Muscle of leg (tissue), 11 donors: ENCODE measurements around the gene DLX2. TPM values are rescaled to one million over a fixed set of nuclear protein-coding genes. Genes with fewer than 3 reads are reported as not detected.

ENCODE experiments used
- DNase-seq: peaks from one replicate; pipeline ENCODE4 v3.0.0; 2013
- H3K27ac ChIP-seq: one replicate; pipeline ENCODE4 v1.5.1; 2013; ENCODE audit warnings: mild to moderate bottlenecking, low read length, control low read depth
- H3K27me3 ChIP-seq: one replicate; pipeline ENCODE4 v1.6.1; 2013; ENCODE audit warnings: low read length; ENCODE audit not compliant: control insufficient read depth, insufficient read depth
- H3K36me3 ChIP-seq: one replicate; pipeline ENCODE4 v1.6.1; 2013; ENCODE audit warnings: low read length; ENCODE audit not compliant: control insufficient read depth, insufficient read depth
- H3K4me1 ChIP-seq: one replicate; pipeline ENCODE4 v1.6.1; 2013; ENCODE audit warnings: low read length; ENCODE audit not compliant: control insufficient read depth, insufficient read depth
- H3K4me3 ChIP-seq: one replicate; pipeline ENCODE4 v1.5.1; 2013; ENCODE audit warnings: low read length, control low read depth
- H3K9me3 ChIP-seq: replicated peaks from 2 replicates; pipeline ENCODE4 v1.6.1; 2013; ENCODE audit warnings: low read depth, low read length; ENCODE audit not compliant: control insufficient read depth
- WGBS: methylation state at CpG from one replicate; pipeline ENCODE4 v1.1.5; 2013; ENCODE audit warnings: missing lambda C conversion rate; ENCODE audit not compliant: insufficient coverage; 5-methylcytosine and 5-hydroxymethylcytosine counted together
- polyA plus RNA-seq, 8 donors: library from polyadenylated mRNA; unstranded; fragments of 120-200 nt; gene quantifications; one replicate each; pipeline versions ENCODE4 v1.2.1 to v1.2.3, GENCODE V29; 2013; ENCODE audit warnings: inconsistent platforms in 1 of 8, low replicate concordance in 1 of 8; ENCODE audit not compliant: insufficient read length in 8 of 8, insufficient read depth in 1 of 8
- total RNA-seq: library from RNA; stranded (reverse); fragments of 120-200 nt; gene quantifications from one replicate; pipeline ENCODE4 v1.2.4, GENCODE V29; 2013

Gene DLX2
- total and polyA plus RNA-seq, 9 donors, result 0.04 to 0.26 (median 0.11) TPM; not detected in 3

DNA sequence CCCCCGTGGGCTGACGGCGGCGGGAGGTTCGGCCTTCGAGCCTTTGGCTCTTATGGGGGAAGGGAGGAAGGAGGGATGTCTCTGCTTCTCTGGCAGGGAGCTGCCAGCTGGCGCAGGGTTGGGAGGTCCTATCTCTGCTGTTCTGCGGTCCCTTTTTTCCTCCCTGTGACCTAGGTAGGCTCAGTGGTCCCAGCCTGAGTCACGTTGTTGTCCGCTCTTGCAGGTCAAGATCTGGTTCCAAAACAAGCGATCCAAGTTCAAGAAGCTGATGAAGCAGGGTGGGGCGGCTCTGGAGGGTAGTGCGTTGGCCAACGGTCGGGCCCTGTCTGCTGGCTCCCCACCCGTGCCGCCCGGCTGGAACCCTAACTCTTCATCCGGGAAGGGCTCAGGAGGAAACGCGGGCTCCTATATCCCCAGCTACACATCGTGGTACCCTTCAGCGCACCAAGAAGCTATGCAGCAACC lies 14.9 kb downstream of the DLX2 start:
- peaks cover 98% of the 10 kb centered on the region for H3K27me3 ChIP-seq

DNA sequence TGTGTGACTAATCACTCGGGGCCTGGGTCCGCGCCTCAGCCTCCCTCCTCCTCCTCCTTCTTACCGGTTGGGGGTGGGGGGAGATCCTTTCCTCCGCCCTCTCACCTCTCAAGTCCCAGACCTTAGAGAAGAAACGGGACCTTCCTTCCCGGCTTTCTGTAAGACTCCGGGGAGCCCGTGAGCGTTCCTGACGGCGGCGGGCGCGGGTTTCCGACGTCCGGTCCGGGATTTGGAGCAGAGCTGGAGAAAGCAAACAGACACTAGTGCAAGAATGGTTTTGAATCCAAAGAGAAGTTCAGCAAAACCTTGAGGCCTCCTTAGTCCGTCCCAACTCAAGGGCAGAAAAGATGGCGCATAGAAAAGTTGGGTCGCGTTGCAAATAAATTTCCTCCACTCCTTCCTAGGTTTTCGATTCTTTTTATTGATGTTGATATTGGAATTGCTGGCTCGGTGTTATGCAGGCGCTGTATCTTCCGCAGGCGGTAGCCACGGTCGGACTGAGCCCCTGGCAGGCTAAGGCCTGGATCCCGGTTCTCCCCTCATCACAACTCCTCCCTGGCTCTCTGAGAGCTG lies 15.4 kb downstream of the DLX2 start:
- Histone ChIP-seq H3K27me3 (peaks cover 98% of the 10 kb centered on the region), H3K4me3 (no peak overlapping the region), H3K4me1 (peaks cover 50% of the 10 kb centered on the region), H3K36me3 (no peaks in the 10 kb centered on the region), H3K9me3 (no peaks in the 10 kb centered on the region), H3K27ac (no peak overlapping the region)
- WGBS, result 2% methylated on average over 21 of the region's 31 CpGs
- DNase-seq, result peak; percentile 9

More for the DNA sequence above, 14.9 kb downstream of the DLX2 start:
- Histone ChIP-seq H3K36me3 (no peaks in the 10 kb centered on the region), H3K4me3 (no peak overlapping the region), H3K27ac (no peak overlapping the region), H3K9me3 (no peaks in the 10 kb centered on the region), H3K4me1 (peaks cover 44% of the 10 kb centered on the region)
- peak; percentile 3 for DNase-seq
- 0% methylated on average over 13 of the region's 23 CpGs for WGBS

DNA sequence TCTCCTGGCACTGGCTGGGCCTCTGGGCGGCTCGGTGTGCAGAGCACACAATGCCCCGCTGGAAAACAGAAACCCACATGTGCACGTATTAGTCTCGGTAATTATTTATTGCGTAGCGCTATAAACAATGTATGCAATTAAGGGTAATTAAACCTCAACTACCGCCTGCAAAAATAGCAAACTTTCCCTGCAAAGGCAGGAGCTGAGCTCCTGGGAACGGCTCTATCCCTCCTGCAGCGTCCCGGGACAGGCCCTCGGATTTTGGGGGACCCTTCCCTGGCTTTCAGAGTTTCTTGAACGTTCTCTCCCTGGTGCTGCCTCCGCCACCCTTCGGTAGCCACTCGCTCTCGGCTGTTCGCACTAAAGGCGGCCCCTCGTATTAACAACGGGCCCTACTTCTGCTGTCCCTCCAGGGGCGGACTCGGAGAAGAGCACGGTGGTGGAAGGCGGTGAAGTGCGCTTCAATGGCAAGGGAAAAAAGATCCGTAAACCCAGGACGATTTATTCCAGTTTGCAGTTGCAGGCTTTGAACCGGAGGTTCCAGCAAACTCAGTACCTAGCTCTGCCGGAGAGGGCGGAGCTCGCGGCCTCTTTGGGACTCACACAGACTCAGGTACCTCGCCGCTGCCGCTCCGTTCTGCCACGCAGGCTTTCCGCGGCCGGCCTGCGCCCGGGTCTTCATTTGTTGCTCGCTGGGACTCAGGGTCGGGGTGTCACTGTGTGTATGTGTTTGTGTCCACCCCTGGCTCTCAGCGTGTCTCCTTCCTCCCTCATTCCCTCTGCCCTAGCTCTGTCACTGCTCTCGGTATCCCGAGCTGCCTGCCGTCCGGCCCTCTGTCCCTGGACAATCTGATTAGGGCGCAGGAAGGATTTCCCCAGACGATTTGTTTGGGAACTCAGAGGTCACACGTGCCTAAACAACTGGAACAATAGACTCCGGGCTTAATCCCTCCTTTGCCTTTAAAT lies 16.2 kb downstream of the DLX2 start:
- H3K4me3 ChIP-seq, result no peak overlapping the region
- H3K36me3 ChIP-seq, result no peaks in the 10 kb centered on the region
- DNase-seq, result peak; percentile 15
- no peak overlapping the region for H3K27ac ChIP-seq
- H3K4me1 ChIP-seq, result peaks cover 52% of the 10 kb centered on the region
- peaks cover 98% of the 10 kb centered on the region for H3K27me3 ChIP-seq
- 2% methylated on average over 35 of the region's 54 CpGs for WGBS
- H3K9me3 ChIP-seq, result no peaks in the 10 kb centered on the region

DNA sequence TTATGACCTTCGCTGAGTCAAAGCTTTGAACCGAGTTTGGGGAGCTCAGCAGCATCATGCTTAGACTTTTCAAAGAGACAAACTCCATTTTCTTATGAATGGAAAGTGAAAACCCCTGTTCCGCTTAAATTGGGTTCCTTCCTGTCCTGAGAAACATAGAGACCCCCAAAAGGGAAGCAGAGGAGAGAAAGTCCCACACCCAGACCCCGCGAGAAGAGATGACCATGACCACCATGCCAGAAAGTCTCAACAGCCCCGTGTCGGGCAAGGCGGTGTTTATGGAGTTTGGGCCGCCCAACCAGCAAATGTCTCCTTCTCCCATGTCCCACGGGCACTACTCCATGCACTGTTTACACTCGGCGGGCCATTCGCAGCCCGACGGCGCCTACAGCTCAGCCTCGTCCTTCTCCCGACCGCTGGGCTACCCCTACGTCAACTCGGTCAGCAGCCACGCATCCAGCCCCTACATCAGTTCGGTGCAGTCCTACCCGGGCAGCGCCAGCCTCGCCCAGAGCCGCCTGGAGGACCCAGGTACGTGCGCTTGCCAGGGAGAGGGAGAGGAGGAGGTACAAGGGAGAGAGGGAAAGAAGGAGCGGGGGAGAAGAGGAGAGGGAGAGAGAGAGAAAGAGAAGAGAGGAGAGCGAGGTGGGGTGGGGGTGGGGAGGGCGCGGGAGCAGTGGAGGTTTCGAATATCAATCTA lies 17.1 kb downstream of the DLX2 start, which contains the start of gene DLX1:
Gene DLX1 (plus strand): TSS at position 48 of the 700 bp plus-strand sequence. CDS start 171 bp downstream, at position 219.
- no peak for DNase-seq
- WGBS, result under 1% methylated on average over 23 of the region's 34 CpGs
- H3K27me3 ChIP-seq, result peaks cover 100% of the 10 kb centered on the region
- peak within 1 kb of the TSS; percentile 44 for H3K4me3 ChIP-seq
- H3K36me3 ChIP-seq, result no peaks in the 10 kb centered on the region
- H3K27ac ChIP-seq, result no peak within 1 kb of the TSS
- H3K9me3 ChIP-seq, result no peaks in the 10 kb centered on the region
- H3K4me1 ChIP-seq, result peaks cover 56% of the 10 kb centered on the region

DNA sequence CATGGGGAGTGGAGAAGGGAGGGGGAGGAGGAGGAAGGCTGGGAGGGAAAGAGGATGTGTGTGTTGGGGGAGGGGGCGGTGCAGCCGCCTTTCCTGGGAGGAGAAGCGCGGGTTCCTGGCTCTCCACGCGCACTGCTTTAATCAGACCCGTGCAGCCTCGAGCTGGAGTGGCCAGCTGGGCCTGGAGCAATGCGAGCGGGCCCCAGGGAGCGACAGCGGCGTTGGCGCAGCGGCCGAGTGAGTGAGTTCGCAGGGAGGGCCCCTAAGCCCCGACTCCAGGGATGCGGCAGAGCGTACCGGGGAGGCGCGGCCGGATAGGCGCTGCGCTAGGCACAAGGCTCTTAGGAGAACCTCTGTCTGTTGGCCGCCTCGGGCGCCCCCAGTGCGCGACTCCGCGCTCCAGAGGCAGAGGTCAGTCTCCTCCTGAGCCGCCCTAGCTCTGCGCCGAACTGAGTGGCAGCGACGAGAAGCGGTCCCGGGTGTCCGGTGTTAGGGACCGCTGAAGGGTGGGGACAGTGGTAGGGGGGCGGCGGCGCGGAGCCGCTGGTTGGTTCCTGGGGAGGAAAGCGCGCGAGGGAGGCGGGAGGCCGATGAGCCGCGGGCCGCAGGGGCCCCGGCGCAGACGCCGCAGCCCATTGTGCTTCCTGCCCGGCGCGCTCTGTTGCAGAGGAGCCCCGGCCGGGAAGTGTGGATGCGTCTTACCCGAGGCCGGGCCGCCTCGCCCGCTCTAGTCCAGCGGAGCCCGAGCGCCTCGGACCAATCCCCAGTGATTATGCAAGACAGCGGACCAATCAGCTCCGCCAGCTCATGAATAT lies 17.8 kb downstream of the DLX2 start:
- DNase-seq, result peak; percentile 90
- WGBS, result under 1% methylated on average over 75 of the region's 76 CpGs
- peaks cover 100% of the 10 kb centered on the region for H3K27me3 ChIP-seq

DNA sequence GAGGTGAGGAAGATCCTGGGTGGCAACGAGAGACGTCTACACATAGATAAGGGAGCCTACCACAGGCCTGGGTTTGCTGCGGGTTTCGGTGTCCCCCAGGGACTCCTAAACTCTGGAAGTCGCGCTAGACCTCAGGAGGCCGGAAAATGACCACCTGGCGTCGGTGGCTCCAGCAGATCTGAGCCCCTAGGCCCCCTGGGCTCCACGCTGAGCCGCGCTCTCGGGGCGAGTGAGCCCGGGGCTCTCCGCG lies 18.4 kb downstream of the DLX2 start:
- Histone ChIP-seq H3K4me3 (peak overlapping the region; percentile 44), H3K27me3 (peaks cover 99% of the 10 kb centered on the region), H3K36me3 (no peaks in the 10 kb centered on the region), H3K9me3 (no peaks in the 10 kb centered on the region), H3K27ac (no peak overlapping the region), H3K4me1 (peaks cover 56% of the 10 kb centered on the region)
- no peak for DNase-seq
- WGBS, result under 1% methylated on average over 17 of the region's 17 CpGs

More for the DNA sequence above, 17.8 kb downstream of the DLX2 start:
- Histone ChIP-seq H3K4me1 (peaks cover 56% of the 10 kb centered on the region), H3K36me3 (no peaks in the 10 kb centered on the region), H3K27ac (no peak overlapping the region), H3K4me3 (peak overlapping the region; percentile 44), H3K9me3 (no peaks in the 10 kb centered on the region)

DNA sequence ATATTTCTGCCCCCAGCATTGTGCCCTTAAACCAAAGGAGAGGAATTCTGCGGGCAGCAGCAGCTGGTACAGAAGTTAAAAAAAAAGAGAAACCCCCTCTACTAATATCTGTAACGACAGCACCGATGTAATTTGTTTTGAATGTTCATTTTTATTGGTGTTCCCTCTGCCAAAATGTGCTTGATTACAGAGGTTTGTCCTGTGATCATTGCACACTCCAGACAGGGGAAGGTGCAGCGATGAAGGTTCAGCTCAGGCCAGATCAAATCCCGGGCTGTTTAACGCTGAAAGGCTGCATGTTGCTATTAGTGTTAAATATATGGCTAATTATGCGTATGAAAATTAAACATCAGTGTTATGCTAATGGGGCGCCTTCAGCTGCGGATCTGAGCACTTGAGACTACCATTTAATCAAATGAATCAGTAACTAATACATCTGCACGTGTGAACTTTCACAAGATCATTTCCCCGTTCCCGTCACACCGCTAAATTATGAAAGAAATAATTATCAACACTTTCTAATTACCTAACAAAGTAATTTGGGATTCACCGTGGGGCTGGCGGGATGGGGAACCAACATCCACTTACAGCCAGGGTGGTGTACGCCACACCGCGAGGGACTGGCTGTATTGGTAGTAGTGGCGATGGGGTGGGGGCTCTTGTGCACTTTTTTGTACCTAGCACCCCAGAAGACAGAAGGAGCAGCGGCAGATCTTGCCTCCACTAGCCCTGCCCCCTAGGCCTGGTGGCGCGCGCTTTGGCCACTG lies 18.9 kb downstream of the DLX2 start:
- Histone ChIP-seq H3K4me3 (no peak overlapping the region), H3K4me1 (peaks cover 56% of the 10 kb centered on the region), H3K9me3 (no peaks in the 10 kb centered on the region), H3K36me3 (no peaks in the 10 kb centered on the region), H3K27ac (no peak overlapping the region), H3K27me3 (peaks cover 99% of the 10 kb centered on the region)
- 6% methylated on average over 8 of the region's 23 CpGs for WGBS
- DNase-seq, result peak; percentile 11

DNA sequence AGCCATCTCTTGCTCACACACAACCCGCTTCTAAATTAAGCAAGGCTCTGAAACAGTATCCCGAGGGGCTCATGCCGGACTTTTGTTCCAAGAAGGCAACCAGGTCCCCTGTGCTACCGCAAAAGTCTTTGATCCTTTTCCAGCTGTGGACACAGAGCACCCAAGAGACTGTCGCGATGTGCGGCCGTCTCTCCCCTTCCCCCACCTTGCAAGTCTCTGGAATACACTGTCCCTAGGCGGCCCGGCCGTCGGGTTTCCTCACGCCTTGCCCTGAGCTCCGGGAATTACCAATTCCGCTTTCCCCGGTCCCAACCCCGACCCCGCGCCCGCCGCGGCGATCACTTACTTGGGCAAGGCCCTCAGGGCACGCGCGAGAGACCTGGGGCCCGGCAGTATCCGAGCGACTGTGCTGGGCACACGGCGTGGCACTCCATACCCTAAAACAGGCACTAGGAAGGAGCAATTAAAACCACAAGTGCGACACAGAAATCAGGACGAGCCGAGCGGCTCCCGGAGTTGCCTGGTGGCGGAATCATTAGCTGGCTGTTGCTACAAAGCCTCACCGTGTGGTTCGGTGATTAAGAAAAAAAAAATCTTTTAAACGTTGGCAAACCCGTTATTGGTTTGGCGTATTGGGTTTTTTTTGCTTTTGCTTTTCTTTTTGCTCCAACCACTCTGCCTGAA lies 19.6 kb downstream of the DLX2 start:
- H3K4me3 ChIP-seq, result no peak overlapping the region
- no peaks in the 10 kb centered on the region for H3K9me3 ChIP-seq
- DNase-seq, result peak; percentile 18
- H3K4me1 ChIP-seq, result peaks cover 54% of the 10 kb centered on the region
- no peak overlapping the region for H3K27ac ChIP-seq
- WGBS, result 5% methylated on average over 38 of the region's 42 CpGs
- H3K36me3 ChIP-seq, result no peaks in the 10 kb centered on the region
- H3K27me3 ChIP-seq, result peaks cover 97% of the 10 kb centered on the region
